Erythroblast (primary cell): Measurements from ENCODE around the gene NEMP2.

ENCODE experiments used
- GATA1 ChIP-seq: IDR thresholded peaks from 2 replicates; pipeline ENCODE4 v1.6.1; 2011; ENCODE audit warnings: low read depth, mild to moderate bottlenecking, control low read depth, low read length, moderate library complexity
- POLR2A ChIP-seq: IDR thresholded peaks from 2 replicates; pipeline ENCODE4 v1.6.1; 2011; ENCODE audit warnings: mild to moderate bottlenecking, low read length

- TF ChIP-seq POLR2A (no peak), GATA1 (no peak)
Measured at GRCh38 chr2:190467575-190468083, 66.9 kb downstream of the NEMP2 start.
